ENCODE results near the gene CNNM2. TPM values are rescaled to one million over a fixed set of nuclear protein-coding genes. Genes with fewer than 3 reads are reported as not detected.

Gene CNNM2
- polyA plus RNA-seq, 2 donors = 0.88 to 1.1 TPM

- Histone ChIP-seq H3K4me1 (ENCODE audit: control insufficient read depth in 2 of 2, insufficient read depth in 2 of 2, low read length in 1 of 2) (no peaks in the 10 kb centered on the region), H3K9me3 (ENCODE audit: control insufficient read depth in 2 of 2, insufficient read depth in 1 of 2, low read depth in 1 of 2, low read length in 1 of 2) (no peaks in the 10 kb centered on the region), H3K27me3 (ENCODE audit: control insufficient read depth in 1 of 2, insufficient read depth in 2 of 2, low read length in 2 of 2) (no peaks in the 10 kb centered on the region), H3K4me3 (ENCODE audit: low read depth in 1 of 2, low read length in 2 of 2) (no peak overlapping the region), H3K27ac (ENCODE audit: low read depth in 2 of 2, low read length in 1 of 2) (no peak overlapping the region), H3K36me3 (ENCODE audit: control insufficient read depth in 2 of 2, insufficient read depth in 2 of 2, low read length in 1 of 2) (peaks cover 0 to 2% of the 10 kb centered on the region in 2 donors)
- 90 to 94% methylated on average over 22 of the region's 22 CpGs for WGBS, 2 donors
Observed at GRCh38 chr10:103072276-103072675, 154.2 kb downstream of the CNNM2 start.

- Histone ChIP-seq H3K9me3 (ENCODE audit: control insufficient read depth in 2 of 2, insufficient read depth in 1 of 2, low read depth in 1 of 2, low read length in 1 of 2) (no peaks in the 10 kb centered on the region), H3K27me3 (ENCODE audit: control insufficient read depth in 1 of 2, insufficient read depth in 2 of 2, low read length in 2 of 2) (no peaks in the 10 kb centered on the region), H3K4me1 (ENCODE audit: control insufficient read depth in 2 of 2, insufficient read depth in 2 of 2, low read length in 1 of 2) (no peaks in the 10 kb centered on the region), H3K27ac (ENCODE audit: low read depth in 2 of 2, low read length in 1 of 2) (no peak overlapping the region), H3K4me3 (ENCODE audit: low read depth in 1 of 2, low read length in 2 of 2) (no peak overlapping the region), H3K36me3 (ENCODE audit: control insufficient read depth in 2 of 2, insufficient read depth in 2 of 2, low read length in 1 of 2) (peaks cover 0 to 2% of the 10 kb centered on the region in 2 donors)
- WGBS, 2 donors = 97 to 99% methylated on average over 8 of the region's 8 CpGs
Observed at GRCh38 chr10:103072891-103073290, 154.8 kb downstream of the CNNM2 start.

DNA sequence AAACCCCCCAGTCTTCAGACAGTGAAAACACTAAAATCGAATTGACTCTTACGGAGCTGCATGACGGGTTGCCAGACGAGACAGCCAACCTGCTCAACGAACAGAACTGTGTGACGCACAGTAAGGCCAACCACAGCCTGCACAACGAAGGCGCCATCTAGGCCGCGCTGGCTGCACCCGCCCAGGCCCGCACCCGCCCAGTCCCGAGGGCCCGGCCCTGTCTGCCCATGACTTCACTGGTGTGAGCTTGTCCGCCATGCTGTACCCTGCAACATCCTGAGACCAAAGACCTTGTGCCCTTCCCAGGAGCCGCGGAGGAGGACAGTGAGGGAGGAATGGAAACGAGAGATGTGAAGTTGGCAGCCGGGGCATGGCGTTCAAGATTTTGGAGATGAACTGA is 158.9 kb downstream of the CNNM2 start:
- Histone ChIP-seq H3K36me3 (ENCODE audit: control insufficient read depth in 2 of 2, insufficient read depth in 2 of 2, low read length in 1 of 2) (peaks cover 0 to 2% of the 10 kb centered on the region in 2 donors), H3K27ac (ENCODE audit: low read depth in 2 of 2, low read length in 1 of 2) (no peak overlapping the region), H3K4me3 (ENCODE audit: low read depth in 1 of 2, low read length in 2 of 2) (no peak overlapping the region), H3K9me3 (ENCODE audit: control insufficient read depth in 2 of 2, insufficient read depth in 1 of 2, low read depth in 1 of 2, low read length in 1 of 2) (no peaks in the 10 kb centered on the region), H3K27me3 (ENCODE audit: control insufficient read depth in 1 of 2, insufficient read depth in 2 of 2, low read length in 2 of 2) (no peaks in the 10 kb centered on the region), H3K4me1 (ENCODE audit: control insufficient read depth in 2 of 2, insufficient read depth in 2 of 2, low read length in 1 of 2) (no peaks in the 10 kb centered on the region)
- 91 to 95% methylated on average over 21 of the region's 21 CpGs for WGBS, 2 donors

GRCh38 chr10:103077491-103078308 is 159.6 kb downstream of the CNNM2 start:
- 77 to 83% methylated on average over 16 of the region's 16 CpGs for WGBS, 2 donors
- Histone ChIP-seq H3K27me3 (ENCODE audit: control insufficient read depth in 1 of 2, insufficient read depth in 2 of 2, low read length in 2 of 2) (no peaks in the 10 kb centered on the region), H3K4me3 (ENCODE audit: low read depth in 1 of 2, low read length in 2 of 2) (no peak overlapping the region), H3K27ac (ENCODE audit: low read depth in 2 of 2, low read length in 1 of 2) (no peak overlapping the region), H3K4me1 (ENCODE audit: control insufficient read depth in 2 of 2, insufficient read depth in 2 of 2, low read length in 1 of 2) (no peaks in the 10 kb centered on the region), H3K9me3 (ENCODE audit: control insufficient read depth in 2 of 2, insufficient read depth in 1 of 2, low read depth in 1 of 2, low read length in 1 of 2) (no peaks in the 10 kb centered on the region), H3K36me3 (ENCODE audit: control insufficient read depth in 2 of 2, insufficient read depth in 2 of 2, low read length in 1 of 2) (peaks cover 0 to 2% of the 10 kb centered on the region in 2 donors)

DNA sequence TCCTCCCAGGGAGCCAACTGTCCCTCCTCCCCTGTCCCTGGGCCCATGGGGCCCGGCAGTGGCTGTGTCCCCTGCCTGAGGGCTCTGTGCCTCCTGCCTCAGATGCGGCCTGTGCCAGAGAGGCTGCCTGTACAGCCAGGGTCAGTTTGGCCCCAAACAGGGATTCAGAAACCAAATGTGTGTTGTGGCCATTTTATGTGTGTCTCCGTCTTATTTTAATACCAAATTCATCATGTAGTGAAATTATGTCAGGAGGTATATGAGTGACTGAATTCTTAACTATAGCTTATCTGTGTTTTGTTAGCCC is 160.2 kb downstream of the CNNM2 start:
- H3K9me3 ChIP-seq (ENCODE audit: control insufficient read depth in 2 of 2, insufficient read depth in 1 of 2, low read depth in 1 of 2, low read length in 1 of 2) = no peaks in the 10 kb centered on the region
- H3K4me1 ChIP-seq (ENCODE audit: control insufficient read depth in 2 of 2, insufficient read depth in 2 of 2, low read length in 1 of 2) = no peaks in the 10 kb centered on the region
- peaks cover 0 to 2% of the 10 kb centered on the region in 2 donors for H3K36me3 ChIP-seq (ENCODE audit: control insufficient read depth in 2 of 2, insufficient read depth in 2 of 2, low read length in 1 of 2)
- 72 to 89% methylated on average over 3 of the region's 3 CpGs for WGBS, 2 donors
- H3K27ac ChIP-seq (ENCODE audit: low read depth in 2 of 2, low read length in 1 of 2) = no peak overlapping the region
- no peaks in the 10 kb centered on the region for H3K27me3 ChIP-seq (ENCODE audit: control insufficient read depth in 1 of 2, insufficient read depth in 2 of 2, low read length in 2 of 2)
- H3K4me3 ChIP-seq (ENCODE audit: low read depth in 1 of 2, low read length in 2 of 2) = no peak overlapping the region

DNA sequence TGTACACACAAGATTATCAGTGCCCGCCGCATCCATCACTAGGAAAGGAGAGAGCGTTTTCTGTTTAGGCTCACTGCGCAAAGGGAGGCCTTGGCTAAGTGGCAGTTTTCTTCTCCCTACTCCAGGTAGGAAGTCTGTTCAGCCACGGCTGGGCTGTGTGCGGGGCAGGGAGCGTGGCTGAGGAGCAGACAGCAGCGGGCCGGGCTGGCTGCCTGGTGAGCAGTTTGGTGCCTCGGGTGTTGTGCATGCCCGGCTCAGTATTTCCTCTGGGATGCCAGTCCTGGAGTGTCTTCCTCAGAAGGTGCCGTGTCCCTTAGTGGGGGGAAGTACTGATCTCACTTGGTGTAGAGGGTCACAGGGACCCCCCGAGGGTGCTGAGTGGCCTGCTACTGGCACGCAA is 160.6 kb downstream of the CNNM2 start:
- no peak overlapping the region for H3K27ac ChIP-seq (ENCODE audit: low read depth in 2 of 2, low read length in 1 of 2)
- no peaks in the 10 kb centered on the region for H3K9me3 ChIP-seq (ENCODE audit: control insufficient read depth in 2 of 2, insufficient read depth in 1 of 2, low read depth in 1 of 2, low read length in 1 of 2)
- H3K4me3 ChIP-seq (ENCODE audit: low read depth in 1 of 2, low read length in 2 of 2) = no peak overlapping the region
- no peaks in the 10 kb centered on the region for H3K4me1 ChIP-seq (ENCODE audit: control insufficient read depth in 2 of 2, insufficient read depth in 2 of 2, low read length in 1 of 2)
- 93 to 95% methylated on average over 14 of the region's 14 CpGs for WGBS, 2 donors
- H3K36me3 ChIP-seq (ENCODE audit: control insufficient read depth in 2 of 2, insufficient read depth in 2 of 2, low read length in 1 of 2) = peaks cover 0 to 7% of the 10 kb centered on the region in 2 donors
- H3K27me3 ChIP-seq (ENCODE audit: control insufficient read depth in 1 of 2, insufficient read depth in 2 of 2, low read length in 2 of 2) = no peaks in the 10 kb centered on the region

DNA sequence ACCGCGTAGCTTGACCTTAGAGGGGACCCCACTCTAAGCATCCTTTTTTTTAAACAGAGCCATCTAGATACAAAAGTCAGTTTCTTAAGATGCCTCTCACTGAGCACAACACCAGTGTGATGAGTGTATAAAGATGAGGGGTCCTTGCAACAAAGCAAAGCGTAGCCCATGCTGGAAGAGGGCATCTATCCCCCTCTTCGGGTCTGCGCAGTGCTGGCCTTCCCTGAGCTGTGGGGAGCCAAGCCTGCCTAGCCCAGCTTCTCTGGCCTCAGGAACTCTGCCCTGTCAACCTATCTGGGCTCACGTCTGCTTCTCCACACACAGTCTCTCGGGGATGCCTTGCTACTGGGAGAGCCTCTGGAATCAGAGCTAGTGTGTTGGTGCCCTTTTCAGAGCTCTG is 161.0 kb downstream of the CNNM2 start:
- WGBS, 2 donors = 94 to 97% methylated on average over 7 of the region's 7 CpGs
- H3K36me3 ChIP-seq (ENCODE audit: control insufficient read depth in 2 of 2, insufficient read depth in 2 of 2, low read length in 1 of 2) = peaks cover 0 to 7% of the 10 kb centered on the region in 2 donors
- no peaks in the 10 kb centered on the region for H3K9me3 ChIP-seq (ENCODE audit: control insufficient read depth in 2 of 2, insufficient read depth in 1 of 2, low read depth in 1 of 2, low read length in 1 of 2)
- no peak overlapping the region for H3K27ac ChIP-seq (ENCODE audit: low read depth in 2 of 2, low read length in 1 of 2)
- H3K27me3 ChIP-seq (ENCODE audit: control insufficient read depth in 1 of 2, insufficient read depth in 2 of 2, low read length in 2 of 2) = no peaks in the 10 kb centered on the region
- no peaks in the 10 kb centered on the region for H3K4me1 ChIP-seq (ENCODE audit: control insufficient read depth in 2 of 2, insufficient read depth in 2 of 2, low read length in 1 of 2)
- no peak overlapping the region for H3K4me3 ChIP-seq (ENCODE audit: low read depth in 1 of 2, low read length in 2 of 2)

- Histone ChIP-seq H3K4me1 (ENCODE audit: control insufficient read depth in 2 of 2, insufficient read depth in 2 of 2, low read length in 1 of 2) (no peaks in the 10 kb centered on the region), H3K27ac (ENCODE audit: low read depth in 2 of 2, low read length in 1 of 2) (no peak overlapping the region), H3K27me3 (ENCODE audit: control insufficient read depth in 1 of 2, insufficient read depth in 2 of 2, low read length in 2 of 2) (no peaks in the 10 kb centered on the region), H3K36me3 (ENCODE audit: control insufficient read depth in 2 of 2, insufficient read depth in 2 of 2, low read length in 1 of 2) (peaks cover 0 to 7% of the 10 kb centered on the region in 2 donors), H3K4me3 (ENCODE audit: low read depth in 1 of 2, low read length in 2 of 2) (no peak overlapping the region), H3K9me3 (ENCODE audit: control insufficient read depth in 2 of 2, insufficient read depth in 1 of 2, low read depth in 1 of 2, low read length in 1 of 2) (no peaks in the 10 kb centered on the region)
- 87 to 92% methylated on average over 11 of the region's 11 CpGs for WGBS, 2 donors
Observed at GRCh38 chr10:103079946-103080345, 161.9 kb downstream of the CNNM2 start.

DNA sequence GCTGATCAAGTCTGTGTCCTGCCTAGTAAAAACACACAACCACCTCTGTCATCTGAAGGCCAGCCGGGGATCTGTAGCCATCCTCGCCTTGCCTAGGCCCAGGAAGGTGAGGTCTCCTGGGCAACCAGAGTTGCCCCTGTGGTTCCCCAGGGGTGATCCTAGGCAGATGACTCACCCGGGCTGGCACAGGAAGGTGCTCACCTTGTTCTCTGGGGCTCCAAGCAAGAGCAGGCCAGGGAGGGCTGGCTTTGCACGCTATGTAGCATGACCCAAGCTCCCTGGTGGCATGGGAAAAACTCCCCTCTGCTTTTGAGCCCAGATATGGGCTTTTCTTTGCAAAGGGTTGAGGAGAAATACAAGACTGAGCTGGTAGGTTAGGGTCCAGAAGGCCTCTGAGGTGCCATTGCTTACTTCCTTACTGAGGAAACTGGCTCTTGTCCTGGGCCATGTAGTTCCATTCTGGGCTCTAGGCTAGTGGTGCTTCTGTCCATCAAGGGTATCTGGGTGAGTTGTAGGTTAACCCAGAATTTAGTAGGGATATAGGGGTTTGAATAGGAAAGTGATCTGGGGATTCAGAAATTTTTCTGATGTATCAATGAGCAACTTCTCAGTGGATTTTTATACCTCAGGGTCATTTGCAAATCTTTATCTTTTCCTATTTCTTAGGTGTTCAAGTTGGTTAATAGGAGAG is 162.9 kb downstream of the CNNM2 start:
- Histone ChIP-seq H3K36me3 (ENCODE audit: control insufficient read depth in 2 of 2, insufficient read depth in 2 of 2, low read length in 1 of 2) (peaks cover 2 to 12% of the 10 kb centered on the region in 2 donors), H3K4me3 (ENCODE audit: low read depth in 1 of 2, low read length in 2 of 2) (no peak overlapping the region), H3K9me3 (ENCODE audit: control insufficient read depth in 2 of 2, insufficient read depth in 1 of 2, low read depth in 1 of 2, low read length in 1 of 2) (no peaks in the 10 kb centered on the region), H3K4me1 (ENCODE audit: control insufficient read depth in 2 of 2, insufficient read depth in 2 of 2, low read length in 1 of 2) (no peaks in the 10 kb centered on the region), H3K27ac (ENCODE audit: low read depth in 2 of 2, low read length in 1 of 2) (no peak overlapping the region), H3K27me3 (ENCODE audit: control insufficient read depth in 1 of 2, insufficient read depth in 2 of 2, low read length in 2 of 2) (no peaks in the 10 kb centered on the region)
- whole genome bisulfite sequencing, 2 donors = 64 to 77% methylated on average over 4 of the region's 4 CpGs

GRCh38 chr10:103082683-103083082 is 164.6 kb downstream of the CNNM2 start:
- Histone ChIP-seq H3K9me3 (ENCODE audit: control insufficient read depth in 2 of 2, insufficient read depth in 1 of 2, low read depth in 1 of 2, low read length in 1 of 2) (no peaks in the 10 kb centered on the region), H3K27me3 (ENCODE audit: control insufficient read depth in 1 of 2, insufficient read depth in 2 of 2, low read length in 2 of 2) (no peaks in the 10 kb centered on the region), H3K27ac (ENCODE audit: low read depth in 2 of 2, low read length in 1 of 2) (no peak overlapping the region), H3K36me3 (ENCODE audit: control insufficient read depth in 2 of 2, insufficient read depth in 2 of 2, low read length in 1 of 2) (peaks cover 2 to 10% of the 10 kb centered on the region in 2 donors), H3K4me1 (ENCODE audit: control insufficient read depth in 2 of 2, insufficient read depth in 2 of 2, low read length in 1 of 2) (no peaks in the 10 kb centered on the region), H3K4me3 (ENCODE audit: low read depth in 1 of 2, low read length in 2 of 2) (no peak overlapping the region)
- WGBS, 2 donors = 91 to 92% methylated on average over 1 of the region's 1 CpG

Measured in esophagus (tissue), 2 donors.